Right lobe of liver (tissue), 6 donors: ENCODE data around the gene C1D. TPM values are rescaled to one million over a fixed set of nuclear protein-coding genes. Genes with fewer than 3 reads are reported as not detected.

ENCODE experiments used
- ATAC-seq, 4 donors: fragments of 200-7000 bp; cut with Tn5 transposase; one replicate each; pipeline ENCODE4 v1.9.1; 2020; ENCODE audit warnings: mild to moderate bottlenecking in 4 of 4, moderate library complexity in 4 of 4
- DNase-seq, 3 donors: peaks; one replicate each; pipeline ENCODE4 v3.0.0-alpha.2; 2020
- H3K27ac ChIP-seq, 3 donors: fragments of 200-600 bp; one replicate each; pipeline ENCODE4 v1.8.0; 2022
- H3K27me3 ChIP-seq, 2 donors: fragments of 200-600 bp; one replicate each; pipeline ENCODE4 v1.8.0; 2022
- H3K36me3 ChIP-seq, 4 donors: fragments of 200-600 bp; sonication (generic) in 1 of 4; one replicate each; pipeline versions ENCODE4 v1.5.1 to v1.8.0; 2017 to 2022; ENCODE audit warnings: control low read depth in 1 of 4
- H3K4me1 ChIP-seq, 4 donors: fragments of 200-600 bp; sonication (generic) in 1 of 4; one replicate each; pipeline versions ENCODE4 v1.5.1 to v1.8.0; 2017 to 2022; ENCODE audit warnings: control low read depth in 1 of 4
- H3K4me3 ChIP-seq, 3 donors: fragments of 200-600 bp; one replicate each; pipeline ENCODE4 v1.8.0; 2022
- H3K9me3 ChIP-seq, 4 donors: fragments of 200-600 bp; sonication (generic) in 1 of 4; one replicate each; pipeline versions ENCODE4 v1.5.1 to v1.8.0; 2017 to 2022; ENCODE audit warnings: control low read depth in 1 of 4
- POLR2A ChIP-seq: fragments of 450-650 bp; IDR thresholded peaks from one replicate; pipeline ENCODE4 v1.6.1; 2017; ENCODE audit warnings: antibody characterized with exemption, mild to moderate bottlenecking
- WGBS: methylation state at CpG from one replicate; pipeline ENCODE4 v1.1.6; 2018; ENCODE audit warnings: low coverage, low lambda C conversion rate; ENCODE audit not compliant: insufficient coverage; ENCODE audit errors: missing lambda C conversion rate; 5-methylcytosine and 5-hydroxymethylcytosine counted together
- intact Hi-C, 2 donors: fragments of 100-400 bp; cut with DNase I; formaldehyde crosslinking; loops; one replicate each; pipeline versions ENCODE4 v1.11.2 to v1.14.1; 2022
- total RNA-seq, 6 experiments: library from RNA; depleted of rRNA in 2 of 6; stranded (reverse); fragments of >200 nt in 2 of 6; fragmentation: NEBNext Ultra II Directional in 3 of 6; extraction: Animal tissue kit (Norgen Biotek cat#: 25700) in 3 of 6; gene quantifications; one replicate each; pipeline versions ENCODE4 v1.1.0 to v1.2.4, GENCODE V29; 2016 to 2023
- TF ChIP-seq, protein P1 (sequence below), 4 donors: fragments of 200-600 bp in 3 of 4; fragments of 450-650 bp in 1 of 4; IDR thresholded peaks; one replicate each; pipeline versions ENCODE4 v1.5.1 to v1.8.0; 2016 to 2022; ENCODE audit warnings: antibody characterized with exemption in 4 of 4, mild to moderate bottlenecking in 2 of 4
- donor health status: DM: no; HTN: yes; CAD: no.
- donor health status: DM: no; HTN: no; CAD: no.
- donor health status: DM: no; HTN: no; CAD: no.
- donor health status: DM: no; HTN: yes; CAD: no.
- donor health status: DM: no; HTN: yes; CAD: no.

Gene C1D
- total RNA-seq, 6 experiments from 2014 or later = 7.1 to 42.8 (median 15.0) TPM

DNA sequence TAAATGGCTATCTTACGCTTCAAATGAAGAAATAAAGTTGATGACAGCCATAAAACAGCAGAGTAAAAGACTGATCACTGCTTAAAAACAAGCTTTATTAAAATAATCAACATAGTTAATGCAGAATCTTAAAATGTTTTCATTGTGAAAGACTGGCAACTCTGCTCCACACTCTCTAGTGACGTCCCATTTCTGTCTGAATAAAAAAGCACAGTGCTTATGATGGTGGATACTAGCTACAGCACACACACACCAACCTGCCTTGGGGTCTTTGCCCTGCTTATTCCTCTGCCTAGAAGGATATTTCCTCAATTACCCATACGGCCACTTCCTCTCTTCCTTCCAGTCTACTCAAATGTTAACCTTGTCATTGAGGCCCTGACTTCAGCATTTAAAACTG lies 19.1 kb downstream of the C1D start:
- WGBS = 87% methylated on average over 3 of the region's 3 CpGs

DNA sequence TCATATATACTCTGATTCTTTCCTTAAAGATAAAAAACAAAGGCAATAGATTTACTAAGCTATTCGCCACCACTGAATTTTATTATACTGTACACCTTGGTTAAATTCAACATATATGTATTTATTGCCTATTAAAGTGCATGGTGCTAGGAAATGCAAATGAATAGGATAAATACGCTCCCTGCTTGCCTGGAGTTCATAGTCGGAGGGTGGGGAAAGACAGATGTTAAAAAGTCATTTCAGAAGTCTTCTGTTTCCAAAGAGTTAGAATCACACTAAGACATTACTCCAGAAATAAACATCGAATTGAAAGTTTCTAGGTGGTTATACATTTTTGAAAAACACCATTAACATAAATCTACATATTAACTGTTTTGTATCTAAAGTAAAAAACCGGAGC lies 19.8 kb downstream of the C1D start:
- no peak overlapping the region for H3K27ac ChIP-seq
- peaks cover 0 to 2% (median 0%) of the 10 kb centered on the region in 4 donors for H3K36me3 ChIP-seq
- no peak overlapping the region for H3K4me3 ChIP-seq
- 92% methylated on average over 5 of the region's 5 CpGs for WGBS
- TF ChIP-seq POLR2A = no peak
- TF ChIP-seq, protein P1, sequence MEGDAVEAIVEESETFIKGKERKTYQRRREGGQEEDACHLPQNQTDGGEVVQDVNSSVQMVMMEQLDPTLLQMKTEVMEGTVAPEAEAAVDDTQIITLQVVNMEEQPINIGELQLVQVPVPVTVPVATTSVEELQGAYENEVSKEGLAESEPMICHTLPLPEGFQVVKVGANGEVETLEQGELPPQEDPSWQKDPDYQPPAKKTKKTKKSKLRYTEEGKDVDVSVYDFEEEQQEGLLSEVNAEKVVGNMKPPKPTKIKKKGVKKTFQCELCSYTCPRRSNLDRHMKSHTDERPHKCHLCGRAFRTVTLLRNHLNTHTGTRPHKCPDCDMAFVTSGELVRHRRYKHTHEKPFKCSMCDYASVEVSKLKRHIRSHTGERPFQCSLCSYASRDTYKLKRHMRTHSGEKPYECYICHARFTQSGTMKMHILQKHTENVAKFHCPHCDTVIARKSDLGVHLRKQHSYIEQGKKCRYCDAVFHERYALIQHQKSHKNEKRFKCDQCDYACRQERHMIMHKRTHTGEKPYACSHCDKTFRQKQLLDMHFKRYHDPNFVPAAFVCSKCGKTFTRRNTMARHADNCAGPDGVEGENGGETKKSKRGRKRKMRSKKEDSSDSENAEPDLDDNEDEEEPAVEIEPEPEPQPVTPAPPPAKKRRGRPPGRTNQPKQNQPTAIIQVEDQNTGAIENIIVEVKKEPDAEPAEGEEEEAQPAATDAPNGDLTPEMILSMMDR (IDR thresholded peaks at IDR 0.05) = no peak
- intact Hi-C loops = no loop called here
- no peaks in the 10 kb centered on the region for H3K9me3 ChIP-seq
- H3K4me1 ChIP-seq = no peaks in the 10 kb centered on the region
- DNase-seq (no peak), ATAC-seq (no peak)
- H3K27me3 ChIP-seq = no peaks in the 10 kb centered on the region

More for the DNA sequence above, 19.1 kb downstream of the C1D start:
- Histone ChIP-seq H3K4me3 (no peak overlapping the region), H3K4me1 (no peaks in the 10 kb centered on the region), H3K27me3 (no peaks in the 10 kb centered on the region), H3K36me3 (peaks cover 0 to 2% (median 0%) of the 10 kb centered on the region in 4 donors), H3K9me3 (no peaks in the 10 kb centered on the region), H3K27ac (no peak overlapping the region)
- intact Hi-C loops = no loop called here
- no peak for ATAC-seq
- no peak for DNase-seq
- TF ChIP-seq POLR2A = no peak
- TF ChIP-seq, protein P1 (IDR thresholded peaks at IDR 0.05) = no peak

DNA sequence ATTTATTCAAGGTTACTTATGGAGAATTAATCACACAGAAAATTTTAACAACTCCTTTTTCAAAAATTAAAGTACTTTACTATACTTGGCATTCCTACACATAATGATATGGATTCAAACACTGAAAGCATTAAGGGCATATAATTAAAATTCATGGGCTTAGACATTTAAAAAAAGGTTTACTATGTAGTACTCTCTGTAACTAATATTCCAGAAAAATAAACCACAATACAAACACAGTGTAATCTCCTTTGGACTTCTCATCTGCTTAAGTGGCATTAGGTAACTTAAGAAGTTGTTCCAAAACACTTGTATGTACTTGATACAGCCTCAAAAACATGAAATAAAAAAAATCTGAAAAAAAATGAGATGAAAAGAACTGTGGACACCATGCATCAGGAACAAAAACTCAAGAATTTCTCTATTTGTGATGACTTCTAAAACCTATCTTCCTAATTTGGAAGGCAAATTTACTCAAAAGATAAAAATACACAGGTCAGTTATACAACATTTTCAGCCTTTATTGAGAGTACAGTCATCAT lies 21.0 kb downstream of the C1D start:
- peaks cover 0 to 2% (median 0%) of the 10 kb centered on the region in 4 donors for H3K36me3 ChIP-seq
- ATAC-seq = no peak

GRCh38 chr2:68040078-68040477 lies 22.7 kb downstream of the C1D start:
- H3K9me3 ChIP-seq = no peaks in the 10 kb centered on the region
- 86% methylated on average over 3 of the region's 3 CpGs for whole genome bisulfite sequencing
- intact Hi-C loops = no loop called here
- no peak for DNase-seq
- no peaks in the 10 kb centered on the region for H3K4me1 ChIP-seq
- ATAC-seq = no peak
- H3K36me3 ChIP-seq = peaks cover 0 to 2% (median 0%) of the 10 kb centered on the region in 4 donors
- TF ChIP-seq, protein P1 (IDR thresholded peaks at IDR 0.05) = no peak
- TF ChIP-seq POLR2A = no peak
- no peaks in the 10 kb centered on the region for H3K27me3 ChIP-seq
- no peak overlapping the region for H3K27ac ChIP-seq
- H3K4me3 ChIP-seq = no peak overlapping the region

More for the DNA sequence above, 21.0 kb downstream of the C1D start:
- DNase-seq = no peak
- Histone ChIP-seq H3K4me1 (no peaks in the 10 kb centered on the region), H3K4me3 (no peak overlapping the region), H3K9me3 (no peaks in the 10 kb centered on the region), H3K27me3 (no peaks in the 10 kb centered on the region), H3K27ac (no peak overlapping the region)
- intact Hi-C loops = no loop called here
- TF ChIP-seq, protein P1 (IDR thresholded peaks at IDR 0.05) = no peak
- no peak for TF ChIP-seq POLR2A

DNA sequence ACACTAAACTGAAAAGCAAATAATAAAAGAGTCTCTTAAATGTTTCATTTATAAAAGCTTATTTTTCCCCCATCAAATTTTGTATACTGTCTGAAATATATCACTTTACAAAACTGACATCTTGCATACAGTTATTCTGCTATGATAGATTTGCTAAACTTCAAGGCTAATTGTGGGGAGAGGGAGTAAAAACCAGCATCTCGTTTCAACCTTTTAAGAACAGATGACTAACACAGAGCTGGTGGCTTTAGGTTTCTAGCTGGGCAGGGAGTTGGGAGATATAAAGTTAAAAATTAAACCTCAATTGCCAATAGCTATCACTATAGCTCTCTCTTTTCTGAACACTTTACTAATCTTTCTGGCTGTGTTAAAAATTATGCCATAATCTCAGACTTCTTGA lies 23.5 kb downstream of the C1D start:
- Histone ChIP-seq H3K9me3 (no peaks in the 10 kb centered on the region), H3K4me1 (no peaks in the 10 kb centered on the region), H3K27ac (no peak overlapping the region), H3K27me3 (no peaks in the 10 kb centered on the region), H3K36me3 (no peaks in the 10 kb centered on the region), H3K4me3 (no peak overlapping the region)
- peak in 1 of 4 donors; percentile 30 for ATAC-seq
- 11% methylated on average over 1 of the region's 1 CpG for WGBS
- DNase-seq = no peak
- TF ChIP-seq, protein P1 (IDR thresholded peaks at IDR 0.05) = no peak
- TF ChIP-seq POLR2A = no peak
- intact Hi-C loops = no loop called here
